ENCODE data around the gene SLF2.
"Not testable (repeated sequence)": the region's sequence is repeated elsewhere in the genome, so short reads cannot be mapped to it uniquely, and the experiment has no call there.

SLF2 gene

GRCh38 chr10:100879741-100880360, 32.9 kb upstream of the SLF2 start:
- DNase-seq (ENCODE audit: low read depth): no peak
- no peak overlapping the region for H3K4me3 ChIP-seq (ENCODE audit: low read length)
- TF ChIP-seq CTCF (IDR thresholded peaks at IDR 0.05; ENCODE audit: insufficient read depth, low read depth, low read length, missing control alignments): no peak

- DNase-seq (ENCODE audit: low read depth): peak; percentile 48
- no peak overlapping the region for H3K4me3 ChIP-seq (ENCODE audit: low read length)
Measured at GRCh38 chr10:100881556-100882213, 31.1 kb upstream of the SLF2 start.

GRCh38 chr10:100882252-100882651, 30.5 kb upstream of the SLF2 start:
- no peak for DNase-seq (ENCODE audit: low read depth)

More at GRCh38 chr10:100881556-100882213, 31.1 kb upstream of the SLF2 start:
- no peak for TF ChIP-seq CTCF (IDR thresholded peaks at IDR 0.05; ENCODE audit: insufficient read depth, low read depth, low read length, missing control alignments)

GRCh38 chr10:100882671-100883311, 30.0 kb upstream of the SLF2 start:
- DNase-seq (ENCODE audit: low read depth): no peak

More at GRCh38 chr10:100882252-100882651, 30.5 kb upstream of the SLF2 start:
- no peak for TF ChIP-seq CTCF (IDR thresholded peaks at IDR 0.05; ENCODE audit: insufficient read depth, low read depth, low read length, missing control alignments)
- H3K4me3 ChIP-seq (ENCODE audit: low read length): no peak overlapping the region

GRCh38 chr10:100883312-100883821, 29.4 kb upstream of the SLF2 start:
- H3K4me3 ChIP-seq (ENCODE audit: low read length): no peak overlapping the region
- no peak for DNase-seq (ENCODE audit: low read depth)
- no peak for TF ChIP-seq CTCF (IDR thresholded peaks at IDR 0.05; ENCODE audit: insufficient read depth, low read depth, low read length, missing control alignments)

More at GRCh38 chr10:100882671-100883311, 30.0 kb upstream of the SLF2 start:
- no peak for TF ChIP-seq CTCF (IDR thresholded peaks at IDR 0.05; ENCODE audit: insufficient read depth, low read depth, low read length, missing control alignments)
- no peak overlapping the region for H3K4me3 ChIP-seq (ENCODE audit: low read length)

GRCh38 chr10:100885611-100886010, 27.2 kb upstream of the SLF2 start:
- not testable (repeated sequence) for DNase-seq (ENCODE audit: low read depth); H3K4me3 ChIP-seq (ENCODE audit: low read length)

GRCh38 chr10:100886091-100886490, 26.7 kb upstream of the SLF2 start:
- no peak overlapping the region for H3K4me3 ChIP-seq (ENCODE audit: low read length)
- DNase-seq (ENCODE audit: low read depth): peak; percentile 85
- no peak for TF ChIP-seq CTCF (IDR thresholded peaks at IDR 0.05; ENCODE audit: insufficient read depth, low read depth, low read length, missing control alignments)
